ENCODE results near the gene SPATA6L. TPM values are rescaled to one million over a fixed set of nuclear protein-coding genes. Genes with fewer than 3 reads are reported as not detected.
A peak's percentile ranks its signal among the peaks of the same experiment; 100 is the strongest.

SPATA6L gene
- total RNA-seq, 1 experiment from 2014 or later: 1.8 TPM

DNA sequence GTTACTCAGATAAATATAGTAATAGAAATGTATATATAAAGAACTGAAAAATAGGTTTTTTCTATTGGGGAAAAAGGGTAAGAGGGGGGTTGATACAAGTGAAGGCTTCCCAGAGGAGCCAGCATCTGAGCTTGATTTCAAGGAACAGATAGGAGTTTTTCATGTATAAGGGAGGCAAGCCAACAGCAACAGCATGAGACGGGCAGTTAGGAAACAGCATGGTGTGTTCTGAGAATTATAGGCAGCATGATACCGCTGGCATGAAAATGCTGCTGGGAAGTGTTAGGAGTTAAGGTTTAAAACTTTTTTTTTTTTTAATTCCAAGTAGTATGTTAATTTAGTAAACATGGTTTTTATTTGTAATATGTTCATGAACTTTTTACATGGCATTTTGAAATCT lies 22.7 kb upstream of the SPATA6L start:
- Mint-ChIP-seq H3K4me3 (no peak overlapping the region), H3K36me3 (peaks cover 23% of the 10 kb centered on the region), H3K4me1 (no peaks in the 10 kb centered on the region), H3K27ac (peak overlapping the region; percentile 64; the same call in 1 of the 2 replicates), H3K27me3 (ENCODE audit: low read depth) (no peaks in the 10 kb centered on the region), H3K9me3 (no peaks in the 10 kb centered on the region)
- ATAC-seq: no peak
- no peak for DNase-seq (ENCODE audit: low spot score)
- CTCF ChIA-PET: no interaction called here
- POLR2A ChIA-PET: no interaction called here
- no peak for TF ChIP-seq USF2 (CRISPR knock-in tag; IDR thresholded peaks at IDR 0.05)
- no peak for TF ChIP-seq ZNF396 (CRISPR knock-in tag; IDR thresholded peaks at IDR 0.05; ENCODE audit: borderline replicate concordance)
- no peak for TF ChIP-seq ESRRA (CRISPR knock-in tag; IDR thresholded peaks at IDR 0.05; ENCODE audit: borderline replicate concordance)
- TF ChIP-seq PRDM15 (CRISPR knock-in tag; IDR thresholded peaks at IDR 0.05): no peak

- H3K27me3 Mint-ChIP-seq (ENCODE audit: low read depth): no peaks in the 10 kb centered on the region
- no peak overlapping the region for H3K4me3 Mint-ChIP-seq
- no peak for DNase-seq (ENCODE audit: low spot score)
Observed at GRCh38 chr9:4686584-4686983, 20.3 kb upstream of the SPATA6L start.

DNA sequence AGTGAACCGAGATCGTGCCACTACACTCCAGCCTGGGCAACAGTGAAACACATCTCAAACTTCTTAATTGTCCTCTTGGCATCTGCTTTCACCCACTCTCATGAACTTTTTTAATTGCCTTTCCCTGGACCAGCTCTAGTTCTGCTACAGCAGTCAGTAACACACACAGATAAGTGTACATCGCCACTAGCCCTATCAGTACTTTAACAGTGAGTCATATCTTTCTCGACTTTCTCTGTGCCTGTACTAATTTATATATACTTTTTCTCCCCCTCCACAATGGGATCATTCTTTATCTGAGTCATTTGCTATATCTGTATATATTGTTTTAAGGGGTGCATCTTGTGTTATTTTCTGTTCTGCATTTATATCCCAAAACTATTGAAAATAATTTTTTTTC lies 19.8 kb upstream of the SPATA6L start:
- H3K27me3 Mint-ChIP-seq (ENCODE audit: low read depth): no peaks in the 10 kb centered on the region
- peaks cover 23% of the 10 kb centered on the region for H3K36me3 Mint-ChIP-seq
- H3K4me1 Mint-ChIP-seq: no peaks in the 10 kb centered on the region
- no peak for DNase-seq (ENCODE audit: low spot score)
- ChIA-PET POLR2A (no interaction called here), CTCF (interaction anchor here (0.6 kb wide), 1 partner anchor 73 kb away, joined by 3 read pairs; no protein-coding TSS in a partner anchor)
- H3K27ac Mint-ChIP-seq: no peak overlapping the region
- H3K9me3 Mint-ChIP-seq: no peaks in the 10 kb centered on the region
- no peak overlapping the region for H3K4me3 Mint-ChIP-seq
- no peak for ATAC-seq
- TF ChIP-seq ATF1 (CRISPR knock-in tag; IDR thresholded peaks at IDR 0.05): no peak
- TF ChIP-seq, protein P1, sequence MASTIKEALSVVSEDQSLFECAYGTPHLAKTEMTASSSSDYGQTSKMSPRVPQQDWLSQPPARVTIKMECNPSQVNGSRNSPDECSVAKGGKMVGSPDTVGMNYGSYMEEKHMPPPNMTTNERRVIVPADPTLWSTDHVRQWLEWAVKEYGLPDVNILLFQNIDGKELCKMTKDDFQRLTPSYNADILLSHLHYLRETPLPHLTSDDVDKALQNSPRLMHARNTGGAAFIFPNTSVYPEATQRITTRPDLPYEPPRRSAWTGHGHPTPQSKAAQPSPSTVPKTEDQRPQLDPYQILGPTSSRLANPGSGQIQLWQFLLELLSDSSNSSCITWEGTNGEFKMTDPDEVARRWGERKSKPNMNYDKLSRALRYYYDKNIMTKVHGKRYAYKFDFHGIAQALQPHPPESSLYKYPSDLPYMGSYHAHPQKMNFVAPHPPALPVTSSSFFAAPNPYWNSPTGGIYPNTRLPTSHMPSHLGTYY (CRISPR knock-in tag; IDR thresholded peaks at IDR 0.05): no peak
- TF ChIP-seq NR1H2 (CRISPR knock-in tag; IDR thresholded peaks at IDR 0.05): no peak
- TF ChIP-seq PRRX2 (CRISPR knock-in tag; IDR thresholded peaks at IDR 0.05): no peak
- TF ChIP-seq FOXK1 (CRISPR knock-in tag; IDR thresholded peaks at IDR 0.05): no peak
- no peak for TF ChIP-seq ZNF317 (CRISPR knock-in tag; IDR thresholded peaks at IDR 0.05; ENCODE audit: borderline replicate concordance, low read depth)
- TF ChIP-seq, protein P2, sequence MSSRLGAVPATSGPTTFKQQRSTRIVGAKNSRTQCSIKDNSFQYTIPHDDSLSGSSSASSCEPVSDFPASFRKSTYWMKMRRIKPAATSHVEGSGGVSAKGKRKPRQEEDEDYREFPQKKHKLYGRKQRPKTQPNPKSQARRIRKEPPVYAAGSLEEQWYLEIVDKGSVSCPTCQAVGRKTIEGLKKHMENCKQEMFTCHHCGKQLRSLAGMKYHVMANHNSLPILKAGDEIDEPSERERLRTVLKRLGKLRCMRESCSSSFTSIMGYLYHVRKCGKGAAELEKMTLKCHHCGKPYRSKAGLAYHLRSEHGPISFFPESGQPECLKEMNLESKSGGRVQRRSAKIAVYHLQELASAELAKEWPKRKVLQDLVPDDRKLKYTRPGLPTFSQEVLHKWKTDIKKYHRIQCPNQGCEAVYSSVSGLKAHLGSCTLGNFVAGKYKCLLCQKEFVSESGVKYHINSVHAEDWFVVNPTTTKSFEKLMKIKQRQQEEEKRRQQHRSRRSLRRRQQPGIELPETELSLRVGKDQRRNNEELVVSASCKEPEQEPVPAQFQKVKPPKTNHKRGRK (CRISPR knock-in tag; IDR thresholded peaks at IDR 0.05; ENCODE audit: borderline replicate concordance): no peak
- TF ChIP-seq ZNF423 (CRISPR knock-in tag; IDR thresholded peaks at IDR 0.05): no peak
- no peak for TF ChIP-seq E2F5 (CRISPR knock-in tag; IDR thresholded peaks at IDR 0.05)
- TF ChIP-seq, protein P3, sequence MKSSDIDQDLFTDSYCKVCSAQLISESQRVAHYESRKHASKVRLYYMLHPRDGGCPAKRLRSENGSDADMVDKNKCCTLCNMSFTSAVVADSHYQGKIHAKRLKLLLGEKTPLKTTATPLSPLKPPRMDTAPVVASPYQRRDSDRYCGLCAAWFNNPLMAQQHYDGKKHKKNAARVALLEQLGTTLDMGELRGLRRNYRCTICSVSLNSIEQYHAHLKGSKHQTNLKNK (CRISPR knock-in tag; IDR thresholded peaks at IDR 0.05): no peak
- TF ChIP-seq TEAD4 (CRISPR knock-in tag; IDR thresholded peaks at IDR 0.05): no peak
- no peak for TF ChIP-seq IRF2 (CRISPR knock-in tag; IDR thresholded peaks at IDR 0.05; ENCODE audit: borderline replicate concordance, low read depth)
- TF ChIP-seq, protein P4, sequence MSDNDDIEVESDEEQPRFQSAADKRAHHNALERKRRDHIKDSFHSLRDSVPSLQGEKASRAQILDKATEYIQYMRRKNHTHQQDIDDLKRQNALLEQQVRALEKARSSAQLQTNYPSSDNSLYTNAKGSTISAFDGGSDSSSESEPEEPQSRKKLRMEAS (CRISPR knock-in tag; IDR thresholded peaks at IDR 0.05): no peak
- TF ChIP-seq KAT7 (CRISPR knock-in tag; IDR thresholded peaks at IDR 0.05; ENCODE audit: borderline replicate concordance): no peak
- no peak for TF ChIP-seq JUN (CRISPR knock-in tag; IDR thresholded peaks at IDR 0.05)
- TF ChIP-seq, protein P5, sequence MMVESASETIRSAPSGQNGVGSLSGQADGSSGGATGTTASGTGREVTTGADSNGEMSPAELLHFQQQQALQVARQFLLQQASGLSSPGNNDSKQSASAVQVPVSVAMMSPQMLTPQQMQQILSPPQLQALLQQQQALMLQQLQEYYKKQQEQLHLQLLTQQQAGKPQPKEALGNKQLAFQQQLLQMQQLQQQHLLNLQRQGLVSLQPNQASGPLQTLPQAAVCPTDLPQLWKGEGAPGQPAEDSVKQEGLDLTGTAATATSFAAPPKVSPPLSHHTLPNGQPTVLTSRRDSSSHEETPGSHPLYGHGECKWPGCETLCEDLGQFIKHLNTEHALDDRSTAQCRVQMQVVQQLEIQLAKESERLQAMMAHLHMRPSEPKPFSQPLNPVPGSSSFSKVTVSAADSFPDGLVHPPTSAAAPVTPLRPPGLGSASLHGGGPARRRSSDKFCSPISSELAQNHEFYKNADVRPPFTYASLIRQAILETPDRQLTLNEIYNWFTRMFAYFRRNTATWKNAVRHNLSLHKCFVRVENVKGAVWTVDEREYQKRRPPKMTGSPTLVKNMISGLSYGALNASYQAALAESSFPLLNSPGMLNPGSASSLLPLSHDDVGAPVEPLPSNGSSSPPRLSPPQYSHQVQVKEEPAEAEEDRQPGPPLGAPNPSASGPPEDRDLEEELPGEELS (CRISPR knock-in tag; IDR thresholded peaks at IDR 0.05): no peak
- TF ChIP-seq SMAD4 (CRISPR knock-in tag; IDR thresholded peaks at IDR 0.05): no peak
- no peak for TF ChIP-seq ZNF121 (CRISPR knock-in tag; IDR thresholded peaks at IDR 0.05)

More at GRCh38 chr9:4686584-4686983, 20.3 kb upstream of the SPATA6L start:
- POLR2A ChIA-PET: no interaction called here
- no peak overlapping the region for H3K27ac Mint-ChIP-seq
- H3K4me1 Mint-ChIP-seq: no peaks in the 10 kb centered on the region
- ATAC-seq: no peak
- no peaks in the 10 kb centered on the region for H3K9me3 Mint-ChIP-seq
- TF ChIP-seq OVOL2 (CRISPR knock-in tag; IDR thresholded peaks at IDR 0.05; ENCODE audit: borderline replicate concordance) (no peak), GTF2I (CRISPR knock-in tag; conservative IDR thresholded peaks at IDR 0.05) (no peak)
- CTCF ChIA-PET: no interaction called here
- peaks cover 23% of the 10 kb centered on the region for H3K36me3 Mint-ChIP-seq

All from WTC11 (cell line).